ENCODE data around the gene ZNF511. TPM values are rescaled to one million over a fixed set of nuclear protein-coding genes. Genes with fewer than 3 reads are reported as not detected.
A peak's percentile ranks its signal among the peaks of the same experiment; 100 is the strongest.

ZNF511 gene
- total and polyA plus RNA-seq, 4 experiments from 2014 or later = 31.5 to 107 (median 51.0) TPM

- no peaks in the 10 kb centered on the region for H3K9me3 Mint-ChIP-seq
- peak overlapping the region; percentile 52 for H3K27ac ChIP-seq (ENCODE audit: low read depth, low read length)
- CTCF ChIA-PET (ENCODE audit: partially characterized antibody) = no interaction called here
- H3K27ac Mint-ChIP-seq = peak overlapping the region in 1 of 7 donors; percentile 62
- H3K27me3 Mint-ChIP-seq = no peaks in the 10 kb centered on the region
- peak in 1 of 5 donors; percentile 33 for DNase-seq
- H3K4me3 Mint-ChIP-seq = peak overlapping the region; percentile 64 to 82 (median 77)
- H3K9me3 ChIP-seq (ENCODE audit: control insufficient read depth in 1 of 2, low read length in 2 of 2) = no peaks in the 10 kb centered on the region
- POLR2A ChIA-PET (ENCODE audit: partially characterized antibody) = interaction anchor here (0.9 to 5.3 kb wide), 5 partner anchors 8 to 33 kb away, joined by 3 to 38 read pairs (median 5); partner anchors contain the start of gene CALY
- H3K4me1 ChIP-seq (ENCODE audit: insufficient read depth, low read length) = peaks cover 8% of the 10 kb centered on the region
- H3K27me3 ChIP-seq (ENCODE audit: insufficient read depth, low read length) = no peaks in the 10 kb centered on the region
- H3K4me3 ChIP-seq (ENCODE audit: low read length in 2 of 2) = peak overlapping the region in 1 of 2 donors; percentile 63
- peaks cover 0 to 7% (median 2%) of the 10 kb centered on the region in 4 donors for H3K4me1 Mint-ChIP-seq
- H3K36me3 Mint-ChIP-seq = peaks cover 0 to 2% of the 10 kb centered on the region in 2 donors
- intact Hi-C loops (cut with micrococcal nuclease) = loop anchor here (5.0 kb wide), 1 partner anchor 36 kb away; the partner anchor contains the start of gene MTG1
- no peaks in the 10 kb centered on the region for H3K36me3 ChIP-seq (ENCODE audit: insufficient read depth, low read length)
Observed at GRCh38 chr10:133356549-133357284, 48.0 kb downstream of the ZNF511 start.

GRCh38 chr10:133357285-133358161 lies 48.8 kb downstream of the ZNF511 start, which contains the start of gene FUOM:
Gene FUOM, minus strand, starts transcription at chr10:133358019. Its CDS starts 12 bp downstream, at chr10:133358007.
- peak within 1 kb of the TSS in 1 of 2 donors; percentile 63 for H3K4me3 ChIP-seq (ENCODE audit: low read length in 2 of 2)
- intact Hi-C loops (cut with micrococcal nuclease) = loop anchor here (1.0 to 5.0 kb wide), 4 partner anchors 16 to 49 kb away; partner anchors contain the start of genes CALY, ECHS1, MTG1 and TUBGCP2
- H3K4me1 ChIP-seq (ENCODE audit: insufficient read depth, low read length) = peaks cover 8% of the 10 kb centered on the region

GRCh38 chr10:133358162-133358924 lies 49.6 kb downstream of the ZNF511 start:
- ChIA-PET POLR2A (ENCODE audit: partially characterized antibody) (interaction anchor here (0.5 to 5.3 kb wide), 4 partner anchors 22 to 78 kb away, joined by 3 to 38 read pairs (median 8); partner anchors contain the start of gene CALY), CTCF (ENCODE audit: partially characterized antibody) (interaction anchor here (1.1 to 1.3 kb wide), 2 partner anchors 20 to 29 kb away, joined by 3 to 4 read pairs; no protein-coding TSS in a partner anchor)
- Mint-ChIP-seq H3K36me3 (peaks cover 0 to 11% of the 10 kb centered on the region in 2 donors), H3K27ac (peak overlapping the region in 2 of 7 donors; percentile 43 to 62), H3K4me1 (peaks cover 0 to 9% (median 5%) of the 10 kb centered on the region in 4 donors), H3K27me3 (no peaks in the 10 kb centered on the region), H3K9me3 (no peaks in the 10 kb centered on the region), H3K4me3 (peak overlapping the region in 1 of 8 donors; percentile 10)
- intact Hi-C loops (cut with micrococcal nuclease) = loop anchor here (1.0 to 5.0 kb wide), 4 partner anchors 15 to 50 kb away; partner anchors contain the start of genes CALY, ECHS1, MTG1 and TUBGCP2
- no peak overlapping the region for H3K27ac ChIP-seq (ENCODE audit: low read depth, low read length)
- peaks cover 8% of the 10 kb centered on the region for H3K4me1 ChIP-seq (ENCODE audit: insufficient read depth, low read length)
- no peaks in the 10 kb centered on the region for H3K9me3 ChIP-seq (ENCODE audit: control insufficient read depth in 1 of 2, low read length in 2 of 2)
- H3K4me3 ChIP-seq (ENCODE audit: low read length in 2 of 2) = no peak overlapping the region
- peak in 2 of 5 donors; percentile 7 to 27 for DNase-seq
- no peaks in the 10 kb centered on the region for H3K27me3 ChIP-seq (ENCODE audit: insufficient read depth, low read length)
- no peaks in the 10 kb centered on the region for H3K36me3 ChIP-seq (ENCODE audit: insufficient read depth, low read length)

More at GRCh38 chr10:133357285-133358161, 48.8 kb downstream of the ZNF511 start, which contains the start of gene FUOM:
- H3K27me3 ChIP-seq (ENCODE audit: insufficient read depth, low read length) = no peaks in the 10 kb centered on the region
- peak within 1 kb of the TSS; percentile 52 for H3K27ac ChIP-seq (ENCODE audit: low read depth, low read length)
- ChIA-PET POLR2A (ENCODE audit: partially characterized antibody) (interaction anchor here (0.9 to 5.3 kb wide), 6 partner anchors 9 to 32 kb away, joined by 3 to 38 read pairs (median 5); partner anchors contain the start of gene CALY), CTCF (ENCODE audit: partially characterized antibody) (no interaction called here)
- Mint-ChIP-seq H3K9me3 (no peaks in the 10 kb centered on the region), H3K36me3 (peaks cover 0 to 10% of the 10 kb centered on the region in 2 donors), H3K4me1 (peaks cover 0 to 9% (median 5%) of the 10 kb centered on the region in 4 donors), H3K27me3 (no peaks in the 10 kb centered on the region), H3K4me3 (peak within 1 kb of the TSS; percentile 67 to 82 (median 78)), H3K27ac (peak within 1 kb of the TSS in 4 of 7 donors; percentile 43 to 62 (median 56))
- no peaks in the 10 kb centered on the region for H3K36me3 ChIP-seq (ENCODE audit: insufficient read depth, low read length)
- peak; percentile 76 to 79 (median 77) for DNase-seq
- no peaks in the 10 kb centered on the region for H3K9me3 ChIP-seq (ENCODE audit: control insufficient read depth in 1 of 2, low read length in 2 of 2)

GRCh38 chr10:133358925-133359310 lies 50.2 kb downstream of the ZNF511 start:
- Mint-ChIP-seq H3K9me3 (no peaks in the 10 kb centered on the region), H3K36me3 (peaks cover 0 to 11% of the 10 kb centered on the region in 2 donors), H3K4me3 (peak overlapping the region in 1 of 8 donors; percentile 10), H3K27me3 (no peaks in the 10 kb centered on the region), H3K27ac (peak overlapping the region in 4 of 7 donors; percentile 22 to 62 (median 46)), H3K4me1 (peaks cover 0 to 9% (median 5%) of the 10 kb centered on the region in 4 donors)
- Histone ChIP-seq H3K27me3 (ENCODE audit: insufficient read depth, low read length) (no peaks in the 10 kb centered on the region), H3K9me3 (ENCODE audit: control insufficient read depth in 1 of 2, low read length in 2 of 2) (no peaks in the 10 kb centered on the region), H3K4me3 (ENCODE audit: low read length in 2 of 2) (no peak overlapping the region), H3K4me1 (ENCODE audit: insufficient read depth, low read length) (peaks cover 8% of the 10 kb centered on the region), H3K36me3 (ENCODE audit: insufficient read depth, low read length) (no peaks in the 10 kb centered on the region), H3K27ac (ENCODE audit: low read depth, low read length) (no peak overlapping the region)
- ChIA-PET CTCF (ENCODE audit: partially characterized antibody) (interaction anchor here (1.1 to 1.3 kb wide), 2 partner anchors 19 to 29 kb away, joined by 3 to 4 read pairs; no protein-coding TSS in a partner anchor), POLR2A (ENCODE audit: partially characterized antibody) (interaction anchor here (0.5 to 5.3 kb wide), 3 partner anchors 23 to 79 kb away, joined by 3 to 38 read pairs (median 12); partner anchors contain the start of gene CALY)
- intact Hi-C loops (cut with micrococcal nuclease) = loop anchor here (1.0 to 5.0 kb wide), 4 partner anchors 14 to 51 kb away; partner anchors contain the start of genes CALY, ECHS1, MTG1 and TUBGCP2
- peak in 2 of 5 donors; percentile 13 to 29 for DNase-seq

GRCh38 chr10:133359554-133359971 lies 50.8 kb downstream of the ZNF511 start:
- peak in 4 of 5 donors; percentile 39 to 50 (median 48) for DNase-seq
- Mint-ChIP-seq H3K27me3 (no peaks in the 10 kb centered on the region), H3K4me3 (no peak overlapping the region), H3K9me3 (no peaks in the 10 kb centered on the region), H3K27ac (peak overlapping the region in 5 of 7 donors; percentile 19 to 62 (median 50)), H3K4me1 (peaks cover 0 to 9% (median 5%) of the 10 kb centered on the region in 4 donors), H3K36me3 (peaks cover 3 to 13% of the 10 kb centered on the region in 2 donors)
- no peaks in the 10 kb centered on the region for H3K36me3 ChIP-seq (ENCODE audit: insufficient read depth, low read length)
- intact Hi-C loops (cut with micrococcal nuclease) = loop anchor here (2.0 to 5.0 kb wide), 2 partner anchors 23 to 33 kb away; partner anchors contain the start of genes CALY and MTG1
- no peak overlapping the region for H3K27ac ChIP-seq (ENCODE audit: low read depth, low read length)
- no peaks in the 10 kb centered on the region for H3K9me3 ChIP-seq (ENCODE audit: control insufficient read depth in 1 of 2, low read length in 2 of 2)
- POLR2A ChIA-PET (ENCODE audit: partially characterized antibody) = interaction anchor here (5.3 kb wide), 1 partner anchor 30 kb away, joined by 38 read pairs; no protein-coding TSS in a partner anchor
- CTCF ChIA-PET (ENCODE audit: partially characterized antibody) = interaction anchor here (1.1 to 1.3 kb wide), 2 partner anchors 18 to 30 kb away, joined by 3 to 4 read pairs; no protein-coding TSS in a partner anchor
- no peaks in the 10 kb centered on the region for H3K27me3 ChIP-seq (ENCODE audit: insufficient read depth, low read length)
- no peak overlapping the region for H3K4me3 ChIP-seq (ENCODE audit: low read length in 2 of 2)
- peaks cover 8% of the 10 kb centered on the region for H3K4me1 ChIP-seq (ENCODE audit: insufficient read depth, low read length)
